Measurements from ENCODE around the gene TCTN2. TPM values are rescaled to one million over a fixed set of nuclear protein-coding genes. Genes with fewer than 3 reads are reported as not detected.

The TCTN2 gene
- total and polyA plus RNA-seq, 10 of the 15 experiments (the other 5 are each of a cell fraction or from before 2014, with no cell fraction given) = 0.55 to 5.5 (median 3.3) TPM

DNA sequence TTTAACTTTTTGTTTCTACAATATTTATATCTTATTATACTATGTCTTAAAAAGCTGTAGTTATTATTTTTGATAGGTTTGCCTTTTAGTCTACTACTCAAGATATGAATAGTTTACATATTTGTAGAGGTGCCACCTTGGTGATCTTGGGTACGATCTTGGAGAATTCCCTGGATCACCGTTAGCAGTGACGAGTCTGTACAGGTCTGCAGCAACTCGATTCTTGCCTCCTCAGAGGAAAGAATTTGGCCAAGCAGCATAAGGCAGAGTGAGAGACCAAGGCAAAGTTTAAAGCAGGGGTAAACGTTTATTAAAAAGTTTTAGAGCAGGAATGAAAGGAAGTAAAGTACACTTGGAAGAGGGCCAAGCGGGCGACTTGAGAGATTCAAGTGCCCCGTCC lies 3.1 kb upstream of the TCTN2 start:
- FAIRE-seq (no peak), ATAC-seq (no peak), DNase-seq (ENCODE audit: low read depth, low spot score) (no peak)
- Histone ChIP-seq H2AFZ (ENCODE audit: control insufficient read depth, low read depth, low read length) (no peak overlapping the region), H4K20me1 (ENCODE audit: control insufficient read depth, insufficient read depth) (no peaks in the 10 kb centered on the region), H3K9me3 (replicated peaks; ENCODE audit: control insufficient read depth, insufficient read depth, low read length) (no peaks in the 10 kb centered on the region), H3K36me3 (ENCODE audit: control insufficient read depth in 2 of 2, insufficient read depth in 2 of 2, low read length in 1 of 2) (no peaks in the 10 kb centered on the region; a peak in 2 of 4 replicates), H3K27me3 (replicated peaks in 1 of 2; ENCODE audit: control insufficient read depth in 2 of 2, insufficient read depth in 2 of 2, low read length in 1 of 2) (no peaks in the 10 kb centered on the region), H3K4me3 (no peak overlapping the region), H3K4me2 (ENCODE audit: control insufficient read depth, insufficient read depth) (no peak overlapping the region), H3K79me2 (ENCODE audit: control insufficient read depth, insufficient read depth, low read length) (no peaks in the 10 kb centered on the region), H3K9ac (ENCODE audit: control insufficient read depth, insufficient read depth, low read length) (no peak overlapping the region), H3K27ac (ENCODE audit: control insufficient read depth, insufficient read depth) (no peak overlapping the region), H3K4me1 (ENCODE audit: control insufficient read depth, insufficient read depth, low read length) (peaks cover 5% of the 10 kb centered on the region; the same call in 1 of the 2 replicates)
- TF ChIP-seq ZNF24 (IDR thresholded peaks at IDR 0.05) (no peak), RAD21 (IDR thresholded peaks at IDR 0.05; ENCODE audit: insufficient read depth, low read depth, low read length) (no peak), ZNF217 (IDR thresholded peaks at IDR 0.05) (no peak), SMAD1 (IDR thresholded peaks at IDR 0.05; ENCODE audit: low read depth, partially characterized antibody) (no peak)
- TF ChIP-seq, protein P1, sequence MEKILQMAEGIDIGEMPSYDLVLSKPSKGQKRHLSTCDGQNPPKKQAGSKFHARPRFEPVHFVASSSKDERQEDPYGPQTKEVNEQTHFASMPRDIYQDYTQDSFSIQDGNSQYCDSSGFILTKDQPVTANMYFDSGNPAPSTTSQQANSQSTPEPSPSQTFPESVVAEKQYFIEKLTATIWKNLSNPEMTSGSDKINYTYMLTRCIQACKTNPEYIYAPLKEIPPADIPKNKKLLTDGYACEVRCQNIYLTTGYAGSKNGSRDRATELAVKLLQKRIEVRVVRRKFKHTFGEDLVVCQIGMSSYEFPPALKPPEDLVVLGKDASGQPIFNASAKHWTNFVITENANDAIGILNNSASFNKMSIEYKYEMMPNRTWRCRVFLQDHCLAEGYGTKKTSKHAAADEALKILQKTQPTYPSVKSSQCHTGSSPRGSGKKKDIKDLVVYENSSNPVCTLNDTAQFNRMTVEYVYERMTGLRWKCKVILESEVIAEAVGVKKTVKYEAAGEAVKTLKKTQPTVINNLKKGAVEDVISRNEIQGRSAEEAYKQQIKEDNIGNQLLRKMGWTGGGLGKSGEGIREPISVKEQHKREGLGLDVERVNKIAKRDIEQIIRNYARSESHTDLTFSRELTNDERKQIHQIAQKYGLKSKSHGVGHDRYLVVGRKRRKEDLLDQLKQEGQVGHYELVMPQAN (conservative IDR thresholded peaks at IDR 0.05) = no peak
- TF ChIP-seq, protein P2, sequence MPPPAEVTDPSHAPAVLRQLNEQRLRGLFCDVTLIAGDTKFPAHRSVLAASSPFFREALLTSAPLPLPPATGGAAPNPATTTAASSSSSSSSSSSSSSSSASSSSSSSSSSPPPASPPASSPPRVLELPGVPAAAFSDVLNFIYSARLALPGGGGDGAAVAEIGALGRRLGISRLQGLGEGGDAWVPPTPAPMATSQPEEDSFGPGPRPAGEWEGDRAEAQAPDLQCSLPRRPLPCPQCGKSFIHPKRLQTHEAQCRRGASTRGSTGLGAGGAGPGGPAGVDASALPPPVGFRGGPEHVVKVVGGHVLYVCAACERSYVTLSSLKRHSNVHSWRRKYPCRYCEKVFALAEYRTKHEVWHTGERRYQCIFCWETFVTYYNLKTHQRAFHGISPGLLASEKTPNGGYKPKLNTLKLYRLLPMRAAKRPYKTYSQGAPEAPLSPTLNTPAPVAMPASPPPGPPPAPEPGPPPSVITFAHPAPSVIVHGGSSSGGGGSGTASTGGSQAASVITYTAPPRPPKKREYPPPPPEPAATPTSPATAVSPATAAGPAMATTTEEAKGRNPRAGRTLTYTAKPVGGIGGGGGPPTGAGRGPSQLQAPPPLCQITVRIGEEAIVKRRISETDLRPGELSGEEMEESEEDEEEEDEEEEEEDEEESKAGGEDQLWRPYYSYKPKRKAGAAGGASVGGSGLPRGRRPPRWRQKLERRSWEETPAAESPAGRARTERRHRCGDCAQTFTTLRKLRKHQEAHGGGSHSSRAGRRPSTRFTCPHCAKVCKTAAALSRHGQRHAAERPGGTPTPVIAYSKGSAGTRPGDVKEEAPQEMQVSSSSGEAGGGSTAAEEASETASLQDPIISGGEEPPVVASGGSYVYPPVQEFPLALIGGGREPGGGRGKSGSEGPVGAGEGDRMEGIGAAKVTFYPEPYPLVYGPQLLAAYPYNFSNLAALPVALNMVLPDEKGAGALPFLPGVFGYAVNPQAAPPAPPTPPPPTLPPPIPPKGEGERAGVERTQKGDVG (CRISPR knock-in tag; IDR thresholded peaks at IDR 0.05) = no peak
- TF ChIP-seq, protein P3, sequence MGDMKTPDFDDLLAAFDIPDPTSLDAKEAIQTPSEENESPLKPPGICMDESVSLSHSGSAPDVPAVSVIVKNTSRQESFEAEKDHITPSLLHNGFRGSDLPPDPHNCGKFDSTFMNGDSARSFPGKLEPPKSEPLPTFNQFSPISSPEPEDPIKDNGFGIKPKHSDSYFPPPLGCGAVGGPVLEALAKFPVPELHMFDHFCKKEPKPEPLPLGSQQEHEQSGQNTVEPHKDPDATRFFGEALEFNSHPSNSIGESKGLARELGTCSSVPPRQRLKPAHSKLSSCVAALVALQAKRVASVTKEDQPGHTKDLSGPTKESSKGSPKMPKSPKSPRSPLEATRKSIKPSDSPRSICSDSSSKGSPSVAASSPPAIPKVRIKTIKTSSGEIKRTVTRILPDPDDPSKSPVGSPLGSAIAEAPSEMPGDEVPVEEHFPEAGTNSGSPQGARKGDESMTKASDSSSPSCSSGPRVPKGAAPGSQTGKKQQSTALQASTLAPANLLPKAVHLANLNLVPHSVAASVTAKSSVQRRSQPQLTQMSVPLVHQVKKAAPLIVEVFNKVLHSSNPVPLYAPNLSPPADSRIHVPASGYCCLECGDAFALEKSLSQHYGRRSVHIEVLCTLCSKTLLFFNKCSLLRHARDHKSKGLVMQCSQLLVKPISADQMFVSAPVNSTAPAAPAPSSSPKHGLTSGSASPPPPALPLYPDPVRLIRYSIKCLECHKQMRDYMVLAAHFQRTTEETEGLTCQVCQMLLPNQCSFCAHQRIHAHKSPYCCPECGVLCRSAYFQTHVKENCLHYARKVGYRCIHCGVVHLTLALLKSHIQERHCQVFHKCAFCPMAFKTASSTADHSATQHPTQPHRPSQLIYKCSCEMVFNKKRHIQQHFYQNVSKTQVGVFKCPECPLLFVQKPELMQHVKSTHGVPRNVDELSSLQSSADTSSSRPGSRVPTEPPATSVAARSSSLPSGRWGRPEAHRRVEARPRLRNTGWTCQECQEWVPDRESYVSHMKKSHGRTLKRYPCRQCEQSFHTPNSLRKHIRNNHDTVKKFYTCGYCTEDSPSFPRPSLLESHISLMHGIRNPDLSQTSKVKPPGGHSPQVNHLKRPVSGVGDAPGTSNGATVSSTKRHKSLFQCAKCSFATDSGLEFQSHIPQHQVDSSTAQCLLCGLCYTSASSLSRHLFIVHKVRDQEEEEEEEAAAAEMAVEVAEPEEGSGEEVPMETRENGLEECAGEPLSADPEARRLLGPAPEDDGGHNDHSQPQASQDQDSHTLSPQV (IDR thresholded peaks at IDR 0.05) = no peak
- ChIA-PET CTCF (no interaction called here), SMC1A (ENCODE audit: uncharacterized antibody, unreplicated experiment) (no interaction called here), POLR2A (no interaction called here), RAD21 (ENCODE audit: unreplicated experiment) (no interaction called here)
- in situ Hi-C loops (cut with MboI) = no loop called here
- 78% methylated on average over 8 of the region's 8 CpGs for WGBS (ENCODE audit: insufficient coverage, insufficient replicate concordance, low lambda C conversion rate, missing lambda C conversion rate)
- BruUV-seq (replicated peaks) = no TSS peak
- intact Hi-C loops (cut with micrococcal nuclease; ENCODE audit: unreplicated experiment) = no loop called here
